Adipose tissue (tissue), 3 donors: ENCODE measurements around the gene CCDC86. TPM values are rescaled to one million over a fixed set of nuclear protein-coding genes. Genes with fewer than 3 reads are reported as not detected.

Experiments used
- H3K27ac ChIP-seq: one replicate; pipeline ENCODE4 v1.5.1; 2013; ENCODE audit warnings: low read depth, low read length
- WGBS, 3 donors: extraction: QIAGEN DNeasy Blood & Tissue Kit; methylation state at CpG; one replicate each; pipeline ENCODE4 v1.1.7; 2013; 5-methylcytosine and 5-hydroxymethylcytosine counted together
- polyA plus RNA-seq, 3 donors: library from polyadenylated mRNA; stranded (reverse); fragments of 200-250 nt; gene quantifications; one replicate each; pipeline ENCODE4 v1.2.3, GENCODE V29; 2013
- donor health status: healthy with polysubstance abuse.
- donor health status: Bipolar disorder and iron deficiency.
- donor health status: healthy.

Gene CCDC86
- polyA plus RNA-seq, 3 donors: 11.6 to 34.7 (median 13.8) TPM

DNA sequence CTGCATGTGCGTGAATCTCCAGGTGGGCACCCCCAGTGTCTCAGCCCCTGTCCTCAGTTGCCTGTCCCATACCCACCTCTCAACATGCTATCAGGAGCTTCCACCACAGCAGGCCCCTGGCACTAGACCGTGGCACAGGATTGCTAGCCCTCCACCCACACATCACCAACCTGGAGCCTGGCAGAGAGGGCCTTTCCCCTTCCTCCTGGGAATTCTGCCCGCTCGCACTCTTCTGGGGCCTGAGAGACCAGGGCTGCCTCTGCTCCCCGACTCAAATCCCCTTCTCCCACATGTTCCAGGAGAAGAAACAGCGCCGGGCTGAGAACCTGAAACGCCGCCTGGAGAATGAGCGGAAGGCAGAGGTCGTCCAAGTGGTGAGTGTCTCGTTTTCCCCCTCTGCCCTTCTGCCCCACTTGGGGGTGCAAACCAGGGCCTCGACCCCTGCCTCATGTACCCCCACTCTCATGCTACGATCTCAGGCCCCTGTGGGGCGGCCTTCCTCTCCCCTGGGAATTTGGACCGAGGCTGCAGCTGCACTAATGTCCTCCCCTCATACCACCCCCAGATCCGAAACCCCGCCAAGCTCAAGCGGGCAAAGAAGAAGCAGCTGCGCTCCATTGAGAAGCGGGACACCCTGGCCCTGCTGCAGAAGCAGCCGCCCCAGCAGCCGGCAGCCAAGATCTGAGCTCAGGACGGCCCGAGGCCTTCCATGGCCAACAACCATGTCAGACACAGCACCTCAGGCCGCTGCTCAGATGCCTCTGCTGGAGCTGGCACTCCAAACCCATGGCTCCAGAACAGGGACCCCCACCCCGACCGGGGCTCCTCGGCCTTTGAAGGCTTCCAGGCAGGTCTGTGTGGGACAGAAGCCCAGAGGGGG is 8.0 kb downstream of the CCDC86 start:
- H3K27ac ChIP-seq: no peak overlapping the region
- WGBS, 3 donors: 89 to 92% (median 89%) methylated on average over 29 of the region's 29 CpGs

DNA sequence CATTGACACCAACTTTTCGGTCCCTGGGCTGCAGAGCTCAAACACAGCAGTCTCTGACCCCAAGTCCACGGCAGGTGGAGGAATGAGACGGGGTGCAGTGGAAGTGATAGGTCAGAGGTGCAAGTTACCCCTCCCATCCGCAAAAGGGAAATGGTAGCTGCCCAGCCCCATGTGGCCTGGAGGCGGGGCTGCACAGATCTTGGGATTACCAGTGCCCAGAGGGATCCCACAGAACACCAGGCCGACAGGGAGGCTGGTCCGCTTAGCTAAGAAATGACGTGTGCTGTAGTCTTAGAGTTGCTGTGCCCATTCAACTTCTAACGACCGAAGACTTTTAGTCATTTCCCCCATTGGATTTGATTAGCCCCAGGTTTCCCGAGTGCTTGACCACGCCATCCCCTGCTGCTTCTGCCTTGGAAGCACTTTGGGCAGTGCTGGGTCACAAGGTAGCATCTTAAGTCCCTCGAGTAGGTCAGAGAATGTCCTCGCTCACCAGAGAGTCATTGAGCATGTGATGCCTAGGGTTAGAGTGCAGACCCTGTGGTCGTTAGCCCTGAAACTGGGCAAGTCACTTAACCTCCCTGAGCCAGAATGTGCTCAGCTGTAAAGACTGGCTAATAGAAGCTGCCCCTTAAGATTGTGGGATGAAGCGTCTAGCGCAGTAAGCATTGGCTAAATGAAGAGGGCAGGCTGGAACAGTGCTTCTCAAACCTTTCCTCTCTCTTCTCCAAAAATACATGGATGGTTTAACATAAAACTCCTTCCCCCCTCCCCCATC is 9.6 kb downstream of the CCDC86 start:
- WGBS, 3 donors: 90 to 92% (median 90%) methylated on average over 17 of the region's 17 CpGs
- no peak overlapping the region for H3K27ac ChIP-seq

DNA sequence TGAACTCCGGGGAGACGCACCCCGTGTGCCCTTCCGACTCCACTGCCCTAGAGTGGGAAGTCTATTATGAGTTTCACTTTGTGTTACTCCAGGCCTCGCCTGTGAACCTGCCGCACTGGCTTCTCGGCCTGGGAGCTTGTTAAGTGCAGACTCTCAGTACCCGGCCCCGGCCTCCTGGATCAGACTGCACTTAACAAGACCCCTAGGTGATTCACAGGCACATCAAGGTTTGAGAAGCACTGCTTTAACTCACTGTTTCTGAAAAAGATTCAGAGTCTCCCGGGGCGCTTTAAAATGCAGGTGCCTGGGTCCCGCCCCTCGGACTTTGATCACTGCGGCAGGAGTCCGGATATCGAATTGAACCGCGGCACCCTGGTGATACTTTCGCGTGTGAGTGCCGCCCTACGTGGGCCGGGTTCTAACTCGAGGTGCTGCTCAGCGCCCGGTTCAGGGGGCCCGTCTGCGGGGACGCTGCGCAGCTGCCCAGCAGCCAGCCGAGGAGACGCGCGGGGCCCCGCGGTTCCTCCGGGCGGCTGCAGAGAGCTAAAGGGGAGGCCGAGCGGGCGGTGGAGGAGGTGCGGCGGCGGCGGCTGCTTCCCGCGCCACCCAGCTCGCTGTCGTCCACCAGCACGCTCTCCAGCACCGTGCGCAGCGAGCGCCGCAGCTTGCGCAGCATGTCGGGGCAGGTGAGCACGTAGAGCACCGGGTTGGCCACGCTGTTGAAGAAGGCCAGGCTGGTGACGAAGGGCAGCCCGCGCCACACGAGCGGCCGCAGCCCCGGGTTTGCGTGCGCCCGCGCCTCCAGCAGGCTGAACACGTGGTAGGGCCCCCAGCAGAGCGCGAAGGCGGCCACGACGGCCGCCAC is 10.4 kb downstream of the CCDC86 start:
- WGBS, 3 donors: 20 to 71% (median 69%) methylated on average over 74 to 78 of the region's 78 CpGs
- no peak overlapping the region for H3K27ac ChIP-seq

DNA sequence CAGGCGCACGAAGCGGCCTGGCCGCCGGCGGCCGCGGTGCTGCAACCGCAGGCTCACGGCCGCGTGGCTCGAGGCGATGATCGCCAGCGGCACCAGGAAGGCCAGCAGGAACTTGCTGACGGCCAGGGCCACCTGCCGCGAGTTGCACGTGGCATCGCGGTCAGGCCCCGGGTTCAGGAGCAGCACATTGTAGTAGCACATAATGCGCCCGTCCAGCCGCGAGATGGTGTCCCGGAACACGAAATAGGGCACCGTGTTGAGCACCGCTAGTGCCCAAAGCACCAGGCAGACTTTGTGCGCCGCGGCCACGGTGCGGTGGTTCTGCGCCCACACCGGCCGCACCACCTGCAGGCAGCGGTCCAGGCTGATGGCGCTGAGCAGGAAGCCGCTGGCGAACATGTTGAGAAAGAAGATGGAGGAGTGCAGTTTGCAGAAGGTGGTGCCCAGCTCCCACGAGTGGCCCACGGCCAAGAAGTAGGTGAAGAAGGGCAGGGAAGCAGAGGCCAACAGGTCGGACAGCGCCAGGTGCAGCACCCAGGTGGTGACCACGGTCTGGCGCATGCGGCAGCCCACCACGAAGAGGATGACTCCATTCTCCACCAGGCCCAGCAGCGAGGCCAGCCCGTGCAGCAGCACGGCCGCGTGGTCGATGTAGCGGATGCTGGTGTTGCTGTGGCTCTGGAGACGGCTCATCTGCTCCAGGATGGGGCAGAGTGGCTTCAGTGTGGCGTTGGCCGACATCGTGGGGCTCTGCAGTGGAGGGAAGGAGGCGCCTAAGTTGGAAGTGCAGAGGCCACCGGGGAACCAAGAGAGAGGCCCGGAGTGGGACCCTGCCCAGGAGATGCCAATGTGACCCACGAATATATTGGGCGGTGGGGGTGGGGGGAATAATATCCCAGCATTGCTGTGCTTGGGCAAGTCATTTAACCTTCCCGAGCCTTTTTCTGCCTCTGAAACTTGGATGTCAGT is 11.4 kb downstream of the CCDC86 start:
- WGBS, 3 donors: 79 to 91% (median 87%) methylated on average over 67 to 68 of the region's 68 CpGs
- no peak overlapping the region for H3K27ac ChIP-seq

DNA sequence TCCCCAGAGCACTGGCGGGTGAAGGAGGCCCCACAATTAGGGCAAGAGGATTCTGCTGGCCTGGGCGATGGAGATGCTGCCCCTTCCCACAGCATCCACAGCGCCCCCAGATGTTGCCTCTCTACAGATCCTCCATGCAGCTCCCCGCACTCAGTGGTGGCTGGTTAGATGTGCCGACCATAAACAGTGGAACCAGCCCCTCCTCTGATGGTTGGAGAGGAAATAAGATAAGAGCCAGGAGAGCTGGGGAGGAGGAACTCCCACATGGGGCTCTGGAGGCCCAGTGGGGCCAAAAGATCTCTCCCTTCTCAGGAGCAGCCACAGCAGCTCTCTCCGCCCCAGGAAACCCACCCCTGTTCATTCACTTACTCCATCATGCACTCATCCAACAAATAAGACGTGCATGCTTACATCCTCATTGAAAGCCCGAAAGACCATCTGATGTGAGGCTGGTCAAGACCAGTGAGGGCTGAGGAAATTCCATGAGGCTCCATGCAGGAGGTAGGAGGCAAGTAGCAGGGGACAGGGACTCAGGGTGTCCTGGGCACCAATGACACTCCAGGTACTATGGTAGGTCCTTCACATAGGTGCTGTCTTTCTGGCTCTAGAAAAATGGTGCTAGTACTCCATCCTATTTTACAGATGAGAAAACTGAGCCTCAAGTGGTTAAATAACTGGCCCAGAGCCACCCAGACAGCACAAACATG is 12.4 kb downstream of the CCDC86 start:
- no peak overlapping the region for H3K27ac ChIP-seq
- 51 to 79% (median 71%) methylated on average over 8 of the region's 8 CpGs for WGBS, 3 donors

DNA sequence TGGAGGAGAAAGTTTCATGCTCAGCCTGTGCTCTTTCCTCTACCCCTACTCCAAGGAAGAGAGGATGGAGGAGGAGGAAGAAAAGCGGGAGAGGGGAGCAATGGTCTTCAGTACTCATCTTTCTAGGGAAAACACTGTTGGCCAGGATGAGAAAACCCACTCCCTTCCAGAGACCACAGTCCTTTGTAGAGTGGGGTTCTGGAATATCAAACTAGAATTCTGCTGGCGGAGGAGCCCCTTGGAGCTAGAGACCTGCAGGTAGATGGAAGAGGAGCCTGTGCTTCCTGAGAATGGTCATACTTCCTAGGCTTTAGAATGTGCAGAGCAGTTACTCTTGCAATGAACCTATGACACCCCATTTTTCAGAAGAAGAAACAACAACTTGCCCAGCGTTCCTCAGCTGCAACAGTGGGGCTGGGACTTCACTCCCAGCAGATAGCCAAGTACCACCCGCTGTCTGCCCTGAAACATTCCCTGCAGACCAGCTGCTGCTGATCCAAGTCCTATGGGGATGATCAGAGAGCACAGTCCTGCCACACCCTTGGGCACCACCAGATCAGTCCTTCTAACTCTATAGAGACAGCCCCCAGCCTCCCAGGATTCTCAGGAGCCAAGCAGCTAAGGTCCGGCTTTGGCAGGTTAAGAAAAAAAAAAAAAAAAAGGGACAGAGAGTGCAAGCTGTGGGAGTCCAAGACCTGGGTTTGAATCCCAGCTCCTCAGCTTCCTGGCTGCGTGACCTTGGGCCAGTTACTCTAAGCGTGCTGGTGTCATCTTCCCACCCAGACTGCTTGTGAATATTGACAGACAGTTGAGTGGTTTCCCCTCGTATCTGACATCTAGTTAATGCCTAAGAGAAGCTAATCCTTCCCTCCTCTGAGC is 13.2 kb downstream of the CCDC86 start:
- WGBS, 3 donors: 45 to 65% (median 54%) methylated on average over 8 of the region's 8 CpGs
- H3K27ac ChIP-seq: no peak overlapping the region

DNA sequence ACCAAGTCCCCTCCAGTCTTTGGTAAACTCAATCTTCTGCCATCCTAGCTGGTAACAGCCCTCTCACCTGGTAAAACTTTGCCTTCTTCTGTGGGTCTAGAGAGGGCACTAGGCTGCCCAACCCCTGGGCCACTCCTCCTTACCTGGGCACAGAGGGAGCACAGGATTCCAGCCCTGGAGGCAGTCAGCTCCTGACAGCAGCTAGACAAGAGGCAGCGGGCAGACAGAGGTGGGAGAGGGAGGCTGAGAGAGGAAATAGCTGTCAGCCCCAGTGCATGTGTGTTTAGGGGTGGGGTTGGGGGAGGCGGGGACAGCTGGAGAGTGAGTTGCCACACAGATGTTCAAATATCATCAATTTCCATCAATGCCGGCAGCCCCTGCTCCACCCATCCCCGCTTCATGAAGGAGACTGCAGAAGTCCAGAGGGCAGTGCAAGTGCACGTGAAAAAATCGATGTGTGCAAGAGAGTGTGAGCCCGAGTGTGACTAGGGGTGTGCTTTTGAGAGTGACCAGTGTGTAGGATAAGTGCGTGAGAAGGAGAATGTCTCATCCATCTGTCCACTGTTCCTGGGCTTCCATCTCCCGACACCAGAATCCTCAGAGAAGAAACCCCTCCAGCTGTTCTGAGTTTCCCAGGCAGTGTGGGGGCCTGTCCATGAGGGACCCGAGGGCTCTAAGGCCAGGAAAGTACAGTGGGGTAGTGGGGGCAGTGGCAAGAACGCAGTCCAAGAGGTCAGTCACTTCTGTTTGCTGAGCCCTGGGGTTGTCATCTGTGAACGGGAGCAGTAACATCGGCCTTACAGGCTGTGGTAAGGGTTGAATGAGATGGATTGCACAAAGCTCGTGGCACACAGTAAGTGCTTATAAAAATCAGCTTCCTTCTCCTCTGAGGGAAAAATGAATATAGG is 14.1 kb downstream of the CCDC86 start, which contains the start of gene PTGDR2:
PTGDR2 (minus strand) TSS at position 225 of the 908 bp plus-strand sequence. CDS start 2,228 bp downstream, outside the sequence.
- no peak within 1 kb of the TSS for H3K27ac ChIP-seq

DNA sequence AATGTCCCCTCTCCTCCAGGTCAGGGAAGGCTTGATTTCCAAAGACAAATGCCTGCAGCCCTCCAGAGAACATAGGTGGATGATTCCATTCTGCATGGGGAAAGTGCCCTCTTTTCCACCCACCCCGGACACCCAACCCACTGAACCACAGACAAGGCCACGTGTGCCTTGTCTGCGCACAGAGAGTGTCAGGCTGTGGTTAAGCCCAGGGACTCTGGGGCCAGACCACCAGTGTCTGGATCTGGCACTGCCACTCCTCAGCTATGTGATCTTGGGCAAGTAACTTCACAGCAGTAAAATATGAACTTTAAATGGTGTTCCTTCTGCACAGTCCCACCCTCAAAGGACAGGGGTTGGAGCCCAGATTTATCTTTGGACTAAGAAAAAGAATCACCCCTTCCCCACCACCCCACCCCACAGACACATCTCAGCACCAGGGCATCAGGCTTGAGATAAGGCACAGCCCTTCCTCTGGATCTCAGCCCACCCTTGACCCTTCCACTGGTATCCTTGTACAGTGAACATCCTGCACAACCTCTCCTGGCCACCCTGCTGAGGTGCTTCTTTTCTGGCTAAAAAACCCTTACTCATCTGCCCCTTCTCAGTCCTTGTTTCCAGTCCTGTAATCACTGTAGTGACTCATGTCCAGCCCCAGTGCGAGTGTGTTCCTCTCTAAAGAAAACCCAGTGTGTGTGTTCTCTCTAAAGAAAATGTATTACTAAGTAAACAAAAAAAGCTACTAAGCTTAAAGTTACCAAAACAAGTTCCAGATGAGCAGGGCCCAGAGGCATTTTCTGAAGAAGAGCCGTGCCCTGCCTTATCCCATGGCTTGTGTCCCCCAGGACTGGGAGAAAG is 15.7 kb downstream of the CCDC86 start:
- WGBS, 3 donors: 78 to 90% (median 83%) methylated on average over 5 of the region's 5 CpGs
- H3K27ac ChIP-seq: no peak overlapping the region

More for the DNA sequence above, 14.1 kb downstream of the CCDC86 start, which contains the start of gene PTGDR2:
- 31 to 45% (median 45%) methylated on average over 14 of the region's 14 CpGs for WGBS, 3 donors

DNA sequence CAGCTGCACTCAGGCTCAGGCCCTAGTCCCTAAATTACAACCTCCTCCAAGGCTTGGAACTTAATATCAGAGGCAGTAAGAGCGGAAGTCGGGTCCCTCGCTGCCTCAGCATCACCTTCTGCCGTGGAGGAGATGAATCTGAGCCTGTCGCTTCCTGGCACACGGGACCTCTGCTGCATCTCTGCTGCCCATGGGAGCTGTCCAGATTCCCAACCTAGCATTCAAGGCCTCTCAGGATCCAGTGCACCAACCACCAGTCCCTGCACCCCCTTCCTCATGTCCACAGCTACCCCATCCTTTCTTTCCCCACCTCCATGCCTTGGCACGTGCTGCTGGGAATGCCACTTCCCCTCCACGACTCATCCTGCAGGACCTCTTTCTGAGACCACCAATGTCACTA is 16.3 kb downstream of the CCDC86 start:
- WGBS, 3 donors: 78 to 84% (median 81%) methylated on average over 8 of the region's 8 CpGs
- no peak overlapping the region for H3K27ac ChIP-seq

DNA sequence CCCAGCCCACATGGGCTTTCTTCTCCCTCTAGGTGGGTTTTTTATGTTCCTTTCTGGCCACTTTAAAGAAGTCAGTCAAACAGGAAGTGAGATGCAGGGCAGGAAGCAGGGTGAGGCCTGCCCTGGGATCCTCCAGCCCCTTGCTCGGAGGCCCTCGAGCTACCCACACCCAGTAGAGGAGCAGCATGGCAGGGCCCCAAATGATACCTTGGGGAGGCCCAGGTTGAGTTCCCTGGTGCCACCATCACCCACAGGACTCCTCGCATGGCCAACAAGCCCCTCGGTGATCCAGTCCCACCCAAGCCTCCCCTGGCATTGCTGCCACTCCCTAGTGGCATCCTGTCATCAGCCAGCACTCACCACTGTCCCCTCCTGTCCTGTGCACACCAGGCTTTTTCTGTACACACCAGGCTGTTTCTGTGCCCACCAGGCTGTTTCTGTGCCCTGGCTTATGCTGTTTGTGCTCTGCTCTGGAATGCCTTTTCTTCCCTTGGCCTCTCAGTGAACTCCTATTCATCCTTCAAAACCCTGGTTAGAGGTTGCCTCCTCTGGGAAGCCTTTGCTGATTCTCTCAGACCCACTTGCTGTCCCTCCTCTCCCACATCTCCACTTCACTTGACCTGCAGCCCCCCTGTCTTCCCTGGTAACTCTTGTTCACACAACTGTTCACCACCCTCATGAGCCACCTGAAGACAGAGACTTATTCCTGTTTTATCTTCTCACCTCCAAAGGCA is 17.0 kb downstream of the CCDC86 start:
- 56 to 73% (median 66%) methylated on average over 4 of the region's 4 CpGs for WGBS, 3 donors
- no peak overlapping the region for H3K27ac ChIP-seq

DNA sequence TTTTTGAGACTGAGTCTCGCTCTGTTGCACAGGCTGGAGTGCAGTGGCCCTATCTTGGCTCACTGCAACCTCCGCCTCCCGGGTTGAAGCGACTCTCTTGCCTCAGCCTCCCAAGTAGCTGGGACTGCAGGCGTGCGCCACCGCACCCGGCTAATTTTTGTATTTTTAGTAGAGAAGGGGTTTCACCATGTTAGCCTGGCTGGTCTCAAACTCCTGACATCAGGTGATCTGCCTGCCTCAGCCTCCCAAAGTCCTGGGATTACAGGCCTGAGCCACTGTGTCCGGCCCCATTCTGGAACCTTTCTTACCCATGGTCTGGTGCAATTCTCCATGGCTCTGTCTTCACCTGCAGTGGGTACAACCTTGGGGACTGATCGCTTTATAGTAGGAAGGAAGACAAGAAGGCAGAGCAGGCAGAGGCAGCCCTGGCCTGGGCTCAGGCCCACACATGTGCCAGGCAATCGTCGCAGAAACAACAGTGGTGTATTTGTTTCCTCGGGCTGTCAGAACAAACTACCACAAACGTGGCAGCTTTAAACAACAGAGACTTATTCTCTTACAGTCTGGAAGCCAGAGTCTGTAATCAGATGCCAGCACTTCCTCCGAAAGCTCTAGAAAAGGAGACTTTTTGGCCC is 17.8 kb downstream of the CCDC86 start:
- 90 to 93% (median 91%) methylated on average over 15 of the region's 15 CpGs for WGBS, 3 donors

DNA sequence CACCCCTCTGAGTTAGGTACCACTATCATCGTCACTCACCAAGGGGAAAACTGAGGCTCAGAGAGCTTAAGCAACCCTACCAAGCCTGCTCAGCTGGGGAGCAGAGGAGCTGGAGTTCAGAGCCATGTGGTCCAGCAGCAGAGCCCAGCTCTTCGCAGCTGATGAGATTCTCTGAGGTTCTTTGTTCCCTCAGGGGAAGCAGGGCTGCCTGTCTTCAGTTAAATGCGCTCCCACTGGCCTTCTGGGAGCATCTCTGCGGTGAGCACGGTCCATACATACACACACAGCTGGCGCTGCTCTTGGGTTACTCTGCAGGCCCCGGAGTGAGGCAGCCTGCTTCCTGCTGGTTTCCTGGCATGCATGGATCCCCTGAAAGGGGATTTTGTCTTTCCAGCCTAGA is 19.0 kb downstream of the CCDC86 start:
- WGBS, 3 donors: 44 to 67% (median 44%) methylated on average over 7 of the region's 7 CpGs
- no peak overlapping the region for H3K27ac ChIP-seq

More for the DNA sequence above, 17.8 kb downstream of the CCDC86 start:
- no peak overlapping the region for H3K27ac ChIP-seq

DNA sequence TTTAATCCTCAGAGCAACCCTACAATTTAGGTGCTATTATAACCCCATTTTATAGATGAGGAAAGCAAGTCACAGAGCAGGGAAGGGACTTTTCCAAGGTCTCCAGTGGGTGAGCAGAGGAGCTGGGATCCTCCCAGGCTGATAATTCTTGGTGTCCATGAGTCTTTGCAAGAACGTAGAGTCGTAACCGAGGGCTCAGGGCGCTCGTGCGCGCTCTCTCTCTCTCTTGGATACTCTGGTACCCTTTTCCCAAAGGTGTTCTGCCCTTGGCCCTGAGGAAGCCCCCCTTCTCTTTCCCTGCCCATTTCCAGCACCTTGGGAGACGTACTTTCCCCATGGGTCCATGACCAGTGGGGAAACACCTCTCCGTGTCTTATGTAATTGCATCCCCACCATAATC is 20.3 kb downstream of the CCDC86 start:
- WGBS, 3 donors: 86 to 96% (median 93%) methylated on average over 9 of the region's 9 CpGs

More for the DNA sequence above, 20.3 kb downstream of the CCDC86 start:
- H3K27ac ChIP-seq: no peak overlapping the region
